ENCODE results near the gene MYCN.

Gene MYCN

GRCh38 chr2:15971831-15972522 is 31.6 kb downstream of the MYCN start:
- ChIA-PET POLR2A (no interaction called here), CTCF (no interaction called here)
- DNase-seq (ENCODE audit: extremely low spot score): no peak
- no peak for TF ChIP-seq SUZ12 (IDR thresholded peaks at IDR 0.05)
- no peak for TF ChIP-seq ARNT (IDR thresholded peaks at IDR 0.05)
- no peak for TF ChIP-seq TARDBP (IDR thresholded peaks at IDR 0.05)
- no peak for TF ChIP-seq CTBP1 (IDR thresholded peaks at IDR 0.05; ENCODE audit: borderline replicate concordance)
- no peak for TF ChIP-seq FOXM1 (IDR thresholded peaks at IDR 0.05; ENCODE audit: borderline replicate concordance)
- TF ChIP-seq ZNF384 (IDR thresholded peaks at IDR 0.05): no peak
- TF ChIP-seq PKNOX1 (IDR thresholded peaks at IDR 0.05): no peak

GRCh38 chr2:15973481-15974401 is 33.4 kb downstream of the MYCN start:
- TF ChIP-seq NFRKB (IDR thresholded peaks at IDR 0.05) (no peak), L3MBTL2 (conservative IDR thresholded peaks at IDR 0.05) (no peak), FOXA1 (IDR thresholded peaks at IDR 0.05) (no peak), ZNF384 (IDR thresholded peaks at IDR 0.05) (no peak), CTBP1 (IDR thresholded peaks at IDR 0.05; ENCODE audit: borderline replicate concordance) (no peak), TARDBP (IDR thresholded peaks at IDR 0.05) (no peak), FOXM1 (IDR thresholded peaks at IDR 0.05; ENCODE audit: borderline replicate concordance) (no peak), FOXK2 (IDR thresholded peaks at IDR 0.05) (no peak), LEF1 (IDR thresholded peaks at IDR 0.05; ENCODE audit: borderline replicate concordance) (no peak), SP1 (IDR thresholded peaks at IDR 0.05) (no peak), ARNT (IDR thresholded peaks at IDR 0.05) (no peak), SUZ12 (IDR thresholded peaks at IDR 0.05) (no peak), BHLHE40 (IDR thresholded peaks at IDR 0.05; ENCODE audit: borderline replicate concordance) (no peak), PKNOX1 (IDR thresholded peaks at IDR 0.05) (no peak), ELF4 (IDR thresholded peaks at IDR 0.05) (no peak), HDGF (IDR thresholded peaks at IDR 0.05; ENCODE audit: borderline replicate concordance) (no peak)
- ChIA-PET CTCF (interaction anchor here (1.2 kb wide), 1 partner anchor 34 kb away, joined by 3 read pairs; no protein-coding TSS in a partner anchor), POLR2A (no interaction called here)
- no peak for DNase-seq (ENCODE audit: extremely low spot score)

- no peak for DNase-seq (ENCODE audit: extremely low spot score)
- ChIA-PET CTCF (interaction anchor here (1.2 kb wide), 1 partner anchor 35 kb away, joined by 3 read pairs; no protein-coding TSS in a partner anchor), POLR2A (no interaction called here)
- no peak for TF ChIP-seq L3MBTL2 (conservative IDR thresholded peaks at IDR 0.05)
- no peak for TF ChIP-seq BHLHE40 (IDR thresholded peaks at IDR 0.05; ENCODE audit: borderline replicate concordance)
- TF ChIP-seq LEF1 (IDR thresholded peaks at IDR 0.05; ENCODE audit: borderline replicate concordance): no peak
- no peak for TF ChIP-seq FOXK2 (IDR thresholded peaks at IDR 0.05)
- no peak for TF ChIP-seq ZNF384 (IDR thresholded peaks at IDR 0.05)
- TF ChIP-seq ELF4 (IDR thresholded peaks at IDR 0.05): no peak
- TF ChIP-seq SUZ12 (IDR thresholded peaks at IDR 0.05): no peak
- no peak for TF ChIP-seq TARDBP (IDR thresholded peaks at IDR 0.05)
- no peak for TF ChIP-seq NFRKB (IDR thresholded peaks at IDR 0.05)
- no peak for TF ChIP-seq CTBP1 (IDR thresholded peaks at IDR 0.05; ENCODE audit: borderline replicate concordance)
- TF ChIP-seq HDGF (IDR thresholded peaks at IDR 0.05; ENCODE audit: borderline replicate concordance): no peak
- no peak for TF ChIP-seq SP1 (IDR thresholded peaks at IDR 0.05)
- no peak for TF ChIP-seq PKNOX1 (IDR thresholded peaks at IDR 0.05)
- TF ChIP-seq FOXA1 (IDR thresholded peaks at IDR 0.05): no peak
- TF ChIP-seq ARNT (IDR thresholded peaks at IDR 0.05): no peak
- TF ChIP-seq FOXM1 (IDR thresholded peaks at IDR 0.05; ENCODE audit: borderline replicate concordance): no peak
Measured at GRCh38 chr2:15974565-15975260, 34.4 kb downstream of the MYCN start.

GRCh38 chr2:15975261-15975600 is 34.9 kb downstream of the MYCN start:
- DNase-seq (ENCODE audit: extremely low spot score): no peak
- CTCF ChIA-PET: no interaction called here
- POLR2A ChIA-PET: no interaction called here
- no peak for TF ChIP-seq FOXA1 (IDR thresholded peaks at IDR 0.05)
- no peak for TF ChIP-seq FOXM1 (IDR thresholded peaks at IDR 0.05; ENCODE audit: borderline replicate concordance)
- TF ChIP-seq TARDBP (IDR thresholded peaks at IDR 0.05): no peak
- TF ChIP-seq BHLHE40 (IDR thresholded peaks at IDR 0.05; ENCODE audit: borderline replicate concordance): no peak
- TF ChIP-seq PKNOX1 (IDR thresholded peaks at IDR 0.05): no peak
- TF ChIP-seq FOXK2 (IDR thresholded peaks at IDR 0.05): no peak
- no peak for TF ChIP-seq SUZ12 (IDR thresholded peaks at IDR 0.05)
- no peak for TF ChIP-seq CTBP1 (IDR thresholded peaks at IDR 0.05; ENCODE audit: borderline replicate concordance)
- TF ChIP-seq LEF1 (IDR thresholded peaks at IDR 0.05; ENCODE audit: borderline replicate concordance): no peak
- no peak for TF ChIP-seq SP1 (IDR thresholded peaks at IDR 0.05)
- no peak for TF ChIP-seq ELF4 (IDR thresholded peaks at IDR 0.05)
- TF ChIP-seq NFRKB (IDR thresholded peaks at IDR 0.05): no peak
- no peak for TF ChIP-seq ZNF384 (IDR thresholded peaks at IDR 0.05)
- TF ChIP-seq HDGF (IDR thresholded peaks at IDR 0.05; ENCODE audit: borderline replicate concordance): no peak
- no peak for TF ChIP-seq L3MBTL2 (conservative IDR thresholded peaks at IDR 0.05)
- TF ChIP-seq ARNT (IDR thresholded peaks at IDR 0.05): no peak
